GM12874 (cell line): ENCODE data around the gene OLFM4.

Source experiments
- CTCF ChIP-seq: IDR thresholded peaks from 2 replicates; pipeline ENCODE4 v1.5.1; 2011; ENCODE audit warnings: low read depth, mild to moderate bottlenecking, control low read depth, low read length, moderate library complexity; ENCODE audit not compliant: insufficient read depth

Gene OLFM4

GRCh38 chr13:52994051-52994450 is 34.6 kb upstream of the OLFM4 start:
- TF ChIP-seq CTCF = no peak

- no peak for TF ChIP-seq CTCF
These were observed 33.7 kb upstream of the OLFM4 start for GRCh38 chr13:52994865-52995264.

GRCh38 chr13:52995946-52996345 is 32.7 kb upstream of the OLFM4 start:
- TF ChIP-seq CTCF = no peak

GRCh38 chr13:52997951-52998876 is 30.4 kb upstream of the OLFM4 start:
- TF ChIP-seq CTCF = no peak

- no peak for TF ChIP-seq CTCF
These were observed 29.4 kb upstream of the OLFM4 start for GRCh38 chr13:52999093-52999696.

- no peak for TF ChIP-seq CTCF
These were observed 27.0 kb upstream of the OLFM4 start for GRCh38 chr13:53001444-53002225.

- no peak for TF ChIP-seq CTCF
These were observed 24.0 kb upstream of the OLFM4 start for GRCh38 chr13:53004573-53004972.
